CD4-positive, alpha-beta T cell treated with Interleukin-12 subunit alpha and Interleukin-12 subunit beta, for 1 hour (primary cell): Measurements from ENCODE around the gene GPSM3.
"Not testable (repeated sequence)": the region's sequence is repeated elsewhere in the genome, so short reads cannot be mapped to it uniquely, and the experiment has no call there.

Experiments used
- DNase-seq: peaks from one replicate; pipeline ENCODE4 v3.0.0-alpha.2; 2020

Gene GPSM3

GRCh38 chr6:32200711-32201475 lies 8.4 kb upstream of the GPSM3 start:
- DNase-seq, result no peak

GRCh38 chr6:32198866-32199265 lies 6.4 kb upstream of the GPSM3 start:
- DNase-seq, result no peak

DNA sequence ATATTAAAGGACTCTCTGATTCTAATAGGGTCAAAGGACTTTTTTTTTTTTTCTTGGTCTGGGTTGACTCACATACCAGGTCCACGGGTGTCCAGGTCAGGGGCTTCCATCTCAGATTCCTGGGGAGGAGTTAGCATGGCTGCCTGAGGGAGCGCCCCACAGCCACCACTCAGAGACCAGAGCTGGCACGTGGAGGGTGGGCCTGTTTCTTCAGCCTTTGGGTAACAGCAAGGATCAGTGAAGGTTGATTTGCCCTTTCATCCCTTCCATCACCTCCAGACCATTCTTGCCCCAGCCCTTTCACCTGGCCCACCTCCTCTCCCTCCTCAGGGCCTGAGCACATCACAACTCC lies 5.9 kb upstream of the GPSM3 start:
- DNase-seq, result no peak

DNA sequence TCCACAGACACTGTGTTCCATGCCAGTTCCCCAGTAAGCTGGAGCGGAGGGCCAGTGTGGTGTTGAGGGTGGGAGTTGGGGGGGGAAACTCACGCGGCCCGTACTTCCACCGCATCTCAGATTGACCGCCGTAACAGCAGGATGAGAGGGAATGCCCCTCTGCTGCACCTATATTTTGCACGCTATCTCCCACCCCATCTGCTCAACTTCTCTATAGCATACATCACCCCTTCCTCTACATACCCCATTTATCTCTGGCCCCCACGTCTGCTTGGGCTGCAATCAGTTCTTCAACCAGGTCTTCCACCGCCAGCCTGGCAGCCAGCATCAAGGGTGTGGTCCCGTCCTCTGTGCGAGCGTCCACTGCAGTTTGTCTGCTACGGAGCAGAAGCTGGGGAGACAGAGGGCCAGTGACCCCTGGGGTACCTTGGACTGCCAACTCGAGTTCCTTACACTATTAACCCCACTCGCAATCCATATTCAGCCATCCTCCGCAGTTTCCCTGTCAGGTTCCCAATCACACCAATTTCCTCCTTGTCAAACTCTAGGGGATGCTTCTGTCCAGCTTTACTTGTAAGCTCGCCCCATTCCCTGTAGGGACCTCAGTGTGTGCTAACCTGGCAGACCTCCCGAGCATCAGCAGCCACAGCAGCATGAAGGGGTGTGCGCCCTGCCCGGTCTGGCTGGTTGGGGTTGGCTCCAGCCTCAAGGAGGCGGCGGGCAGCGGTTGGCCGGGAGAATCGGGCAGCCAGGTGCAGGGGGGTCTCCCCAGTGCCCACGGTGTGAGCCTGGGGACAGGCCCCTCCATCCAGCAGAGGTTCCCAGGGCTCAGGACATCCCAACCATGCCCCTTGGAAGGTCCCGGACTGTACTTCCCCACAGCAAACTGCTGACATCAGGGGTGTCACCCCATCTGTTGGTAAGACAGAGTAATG lies 4.5 kb upstream of the GPSM3 start:
- no peak for DNase-seq

- DNase-seq, result peak; percentile 74
Measured at GRCh38 chr6:32195902-32196681, 3.6 kb upstream of the GPSM3 start.

GRCh38 chr6:32195652-32195901 lies 3.1 kb upstream of the GPSM3 start:
- peak; percentile 100 for DNase-seq

DNA sequence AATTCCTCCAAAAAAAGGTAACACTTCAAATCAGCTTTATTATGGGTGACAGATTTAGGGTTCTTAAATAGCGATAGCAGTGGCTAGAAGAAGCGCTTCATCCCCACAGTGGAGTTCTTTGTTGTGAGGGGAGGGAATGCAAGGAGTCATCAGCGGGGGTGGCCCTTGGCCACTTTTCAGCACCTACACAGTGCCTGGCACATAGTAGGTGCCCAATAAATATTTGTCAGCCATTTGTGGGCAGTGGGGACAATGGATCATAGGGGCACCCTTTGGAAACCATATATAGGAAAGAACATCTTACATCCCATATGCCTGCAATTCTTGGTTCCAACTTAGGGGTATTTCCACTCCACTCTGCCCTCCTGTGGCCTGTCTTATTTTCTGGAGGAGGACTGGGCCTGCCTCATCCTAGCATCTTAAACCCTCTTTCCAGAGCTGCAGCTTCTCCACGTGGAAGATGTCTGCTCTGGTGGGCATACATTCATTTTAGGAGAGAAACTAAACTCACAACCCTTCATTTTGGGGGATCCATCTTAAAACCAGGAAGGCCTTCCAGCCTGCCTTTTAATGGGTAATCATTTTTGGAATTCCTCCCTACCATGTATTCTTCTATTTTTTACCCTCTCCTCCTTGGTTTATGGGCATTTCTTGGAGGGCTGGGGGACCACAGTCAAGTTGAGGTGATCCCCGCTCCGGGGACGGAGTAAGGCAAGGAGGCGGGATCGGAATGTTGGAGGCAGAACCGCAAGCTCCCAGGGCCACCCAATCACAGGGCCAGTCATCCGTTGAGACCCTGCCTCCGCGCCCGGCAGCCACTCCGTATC lies 2.6 kb upstream of the GPSM3 start:
- DNase-seq, result peak; percentile 52

DNA sequence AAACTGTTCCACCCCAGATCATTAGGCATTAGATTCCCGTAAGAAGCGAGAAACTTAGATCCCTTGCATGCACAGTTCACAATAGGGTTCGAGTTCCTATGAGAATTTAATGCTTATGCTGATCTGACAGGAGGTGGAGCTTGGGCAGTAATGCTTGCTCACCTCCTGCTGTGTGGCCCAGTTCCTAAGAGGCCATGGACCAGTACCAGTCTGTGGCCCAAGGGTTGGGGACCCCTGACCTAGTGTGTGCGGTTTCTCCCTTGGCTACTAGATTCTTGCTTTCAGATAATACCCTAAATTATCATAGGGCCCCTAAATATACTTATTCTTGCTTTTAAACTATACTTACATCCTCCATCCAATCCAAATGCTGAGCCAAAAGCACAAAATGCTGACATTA lies 1.9 kb upstream of the GPSM3 start:
- DNase-seq, result no peak

DNA sequence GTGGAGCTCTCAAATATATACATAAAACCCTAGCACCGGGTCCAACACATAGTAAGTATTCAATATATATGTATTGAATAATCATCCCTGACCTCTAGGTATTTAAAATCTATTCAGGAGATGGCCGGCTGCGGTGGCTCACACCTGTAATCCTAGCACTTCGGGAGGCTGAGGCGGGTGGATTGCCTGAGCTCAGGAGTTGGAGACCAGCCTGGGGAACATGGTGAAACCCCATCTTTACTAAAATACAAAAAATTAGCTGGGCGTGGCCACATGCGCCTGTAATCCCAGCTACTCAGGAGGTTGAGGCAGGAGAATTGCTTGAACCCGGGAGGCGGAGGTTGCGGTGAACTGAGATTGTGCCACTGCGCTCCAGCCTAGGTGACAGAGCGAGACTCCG lies 653 bp upstream of the GPSM3 start:
- DNase-seq, result not testable (repeated sequence)

- peak; percentile 63 for DNase-seq
Measured at GRCh38 chr6:32191696-32192607, 491 bp downstream of the GPSM3 start.

DNA sequence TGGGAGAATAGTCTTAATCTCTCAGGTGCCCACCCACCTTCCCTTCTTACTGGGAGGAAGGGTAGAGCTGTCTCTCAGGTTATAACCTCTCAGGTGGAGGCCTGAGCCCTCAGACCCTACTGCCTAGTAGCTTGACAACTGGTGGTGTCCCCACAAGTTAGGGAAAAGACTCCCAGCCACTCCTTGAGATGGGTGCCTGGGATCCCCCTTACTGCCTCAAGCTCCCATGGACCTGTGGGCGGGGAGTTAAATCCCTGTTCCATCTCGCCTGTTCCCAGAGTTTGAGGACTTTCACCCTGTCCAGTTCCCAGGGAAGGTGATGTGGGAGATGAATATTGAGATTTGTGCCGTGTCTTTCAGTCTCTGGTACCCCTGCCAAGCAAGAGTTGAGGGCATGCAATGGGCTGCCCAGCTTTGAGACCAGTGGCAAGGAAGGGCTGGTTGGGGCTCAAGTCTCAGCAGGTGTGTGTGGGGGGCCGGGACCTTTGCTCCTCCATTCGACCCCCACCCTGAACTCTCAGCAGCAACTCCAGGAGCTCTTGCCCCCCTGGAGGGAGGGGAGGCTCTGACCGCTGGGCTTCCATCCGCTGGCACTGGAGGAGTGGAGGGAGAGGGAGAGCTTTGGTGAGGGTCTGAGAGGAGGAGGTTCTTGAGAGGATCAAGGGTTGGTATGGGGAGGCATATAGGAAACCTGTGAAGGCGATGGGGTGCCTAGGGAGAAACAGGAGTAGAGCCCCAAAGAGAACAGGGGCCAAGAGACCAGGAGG lies 1.3 kb downstream of the GPSM3 start:
- no peak for DNase-seq

- DNase-seq, result peak; percentile 93
Measured at GRCh38 chr6:32190054-32190851, 2.2 kb downstream of the GPSM3 start, which contains the start of gene PBX2. Gene PBX2 (minus strand): TSS chr6:32190202. CDS start chr6:32189915, 287 bp downstream.

GRCh38 chr6:32189742-32190053 lies 2.7 kb downstream of the GPSM3 start:
- no peak for DNase-seq

GRCh38 chr6:32189069-32189741 lies 3.2 kb downstream of the GPSM3 start:
- no peak for DNase-seq

GRCh38 chr6:32188381-32189068 lies 3.9 kb downstream of the GPSM3 start:
- DNase-seq, result no peak

DNA sequence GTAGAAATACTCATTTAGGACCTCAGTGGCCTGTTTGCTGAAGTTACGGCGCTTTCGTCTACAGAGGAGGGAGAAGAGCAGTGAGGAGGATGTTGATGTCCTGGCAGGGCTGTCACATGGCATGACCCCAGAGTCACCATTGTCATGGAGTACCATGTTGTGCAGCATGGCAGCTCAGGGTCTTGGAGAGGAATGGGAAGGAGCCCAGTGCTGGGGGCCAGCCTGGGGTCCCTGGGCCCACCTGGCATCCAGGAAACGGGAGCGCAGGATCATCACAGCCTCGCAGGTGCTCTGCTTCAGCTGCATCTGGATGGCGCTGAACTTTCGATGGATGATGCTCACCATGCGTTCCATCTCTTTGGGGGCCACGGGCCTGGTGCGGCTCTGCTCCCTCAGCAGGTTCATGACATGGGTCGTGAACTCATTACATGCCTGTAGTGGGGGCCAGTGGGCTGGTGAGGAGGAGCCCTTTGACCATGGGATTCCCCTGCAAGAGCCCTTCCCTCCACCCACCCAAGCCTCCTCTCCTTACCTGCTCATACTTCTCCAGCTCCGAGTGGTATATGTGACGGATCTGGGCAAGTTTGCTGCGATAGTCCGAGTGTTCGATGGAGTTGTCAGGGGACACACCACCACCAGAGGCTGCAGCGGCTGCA lies 4.6 kb downstream of the GPSM3 start:
- not testable (repeated sequence) for DNase-seq

- no peak for DNase-seq
Measured at GRCh38 chr6:32187009-32187709, 5.3 kb downstream of the GPSM3 start.
